ENCODE results near the gene SS18L1. TPM values are rescaled to one million over a fixed set of nuclear protein-coding genes. Genes with fewer than 3 reads are reported as not detected.

The SS18L1 gene
- total RNA-seq, 1 experiment from 2014 or later: 34.1 TPM

- TF ChIP-seq USF1 (CRISPR knock-in tag; IDR thresholded peaks at IDR 0.05): no peak
- TF ChIP-seq E2F1 (CRISPR knock-in tag; IDR thresholded peaks at IDR 0.05): no peak
- TF ChIP-seq NR3C1 (CRISPR knock-in tag; conservative IDR thresholded peaks at IDR 0.05; ENCODE audit: low read depth): no peak
Measured at GRCh38 chr20:62127799-62128198, 15.8 kb upstream of the SS18L1 start (continued).

GRCh38 chr20:62128502-62128901, 15.1 kb upstream of the SS18L1 start:
- CTCF ChIA-PET: interaction anchor here (0.6 kb wide), 1 partner anchor 10 kb away, joined by 4 read pairs; no protein-coding TSS in a partner anchor
- ATAC-seq (no peak), DNase-seq (ENCODE audit: low spot score) (no peak)
- Mint-ChIP-seq H3K27ac (no peak overlapping the region), H3K9me3 (no peaks in the 10 kb centered on the region), H3K36me3 (peaks cover 88% of the 10 kb centered on the region), H3K27me3 (ENCODE audit: low read depth) (no peaks in the 10 kb centered on the region), H3K4me1 (peaks cover 11% of the 10 kb centered on the region), H3K4me3 (no peak overlapping the region)
- no peak for TF ChIP-seq AFF4 (CRISPR knock-in tag; IDR thresholded peaks at IDR 0.05; ENCODE audit: borderline replicate concordance)
- no peak for TF ChIP-seq ZNF671 (CRISPR knock-in tag; IDR thresholded peaks at IDR 0.05)
- no peak for TF ChIP-seq ZSCAN18 (CRISPR knock-in tag; IDR thresholded peaks at IDR 0.05)
- no peak for TF ChIP-seq CREM (CRISPR knock-in tag; IDR thresholded peaks at IDR 0.05)
- no peak for TF ChIP-seq NFYB (CRISPR knock-in tag; conservative IDR thresholded peaks at IDR 0.05; ENCODE audit: low read depth)
- no peak for TF ChIP-seq SMAD4 (CRISPR knock-in tag; IDR thresholded peaks at IDR 0.05)
- POLR2A ChIA-PET: no interaction called here

- Mint-ChIP-seq H3K27me3 (ENCODE audit: low read depth) (no peaks in the 10 kb centered on the region), H3K9me3 (no peaks in the 10 kb centered on the region), H3K4me3 (no peak overlapping the region), H3K36me3 (peaks cover 88% of the 10 kb centered on the region), H3K4me1 (no peaks in the 10 kb centered on the region), H3K27ac (no peak overlapping the region)
- no peak for DNase-seq (ENCODE audit: low spot score)
- no peak for ATAC-seq
- ChIA-PET CTCF (interaction anchor here (0.8 to 1.5 kb wide), 2 partner anchors 27 to 119 kb away, joined by 4 to 7 read pairs; no protein-coding TSS in a partner anchor), POLR2A (interaction anchor here (0.5 to 0.9 kb wide), 2 partner anchors 27 to 172 kb away, joined by 3 to 4 read pairs; no protein-coding TSS in a partner anchor)
- TF ChIP-seq ZNF512 (CRISPR knock-in tag; IDR thresholded peaks at IDR 0.05; ENCODE audit: borderline replicate concordance) (no peak), MYBL2 (CRISPR knock-in tag; IDR thresholded peaks at IDR 0.05) (no peak), ATF6 (CRISPR knock-in tag; IDR thresholded peaks at IDR 0.05) (no peak), USF2 (CRISPR knock-in tag; IDR thresholded peaks at IDR 0.05) (no peak), KAT7 (CRISPR knock-in tag; IDR thresholded peaks at IDR 0.05; ENCODE audit: borderline replicate concordance) (no peak), NR1H2 (CRISPR knock-in tag; IDR thresholded peaks at IDR 0.05) (no peak), ZNF121 (CRISPR knock-in tag; IDR thresholded peaks at IDR 0.05) (no peak), ZNF423 (CRISPR knock-in tag; IDR thresholded peaks at IDR 0.05) (no peak)
Measured at GRCh38 chr20:62129731-62130531, 13.6 kb upstream of the SS18L1 start.

Data from WTC11 (cell line).